Tibial artery (tissue), 4 donors: ENCODE data around the gene UPK2.

Experiments used
- DNase-seq, 2 donors: peaks; one replicate each; pipeline ENCODE4 v3.0.0-alpha.2; 2019
- H3K27ac ChIP-seq, 2 donors: fragments of 200-600 bp; sonication (generic) in 1 of 2; 1 replicate in 1 of 2; 2 replicates in 1 of 2; pipeline ENCODE4 v1.5.1; 2018 to 2019; ENCODE audit warnings: mild to moderate bottlenecking in 1 of 2
- H3K27me3 ChIP-seq, 2 donors: fragments of 200-600 bp; sonication (generic) in 1 of 2; one replicate each; pipeline versions ENCODE4 v1.5.1 to v1.6.0; 2016 to 2019
- H3K36me3 ChIP-seq, 3 donors: fragments of 200-600 bp; sonication (generic) in 2 of 3; one replicate each; pipeline ENCODE4 v1.5.1; 2016 to 2019; ENCODE audit warnings: mild to moderate bottlenecking in 2 of 3
- H3K4me1 ChIP-seq, 4 donors: fragments of 200-600 bp; sonication (generic) in 2 of 4; 1 replicate in 3 of 4; 2 replicates in 1 of 4; pipeline ENCODE4 v1.5.1; 2016 to 2019
- H3K4me3 ChIP-seq, 2 donors: fragments of 200-600 bp; sonication (generic) in 1 of 2; 1 replicate in 1 of 2; 2 replicates in 1 of 2; pipeline ENCODE4 v1.5.1; 2018 to 2019; ENCODE audit warnings: mild to moderate bottlenecking in 2 of 2
- H3K9me3 ChIP-seq, 3 donors: fragments of 200-600 bp; sonication (generic) in 1 of 3; one replicate each; pipeline ENCODE4 v1.5.1; 2016 to 2019
- intact Hi-C: fragments of 100-400 bp; cut with DNase I; formaldehyde crosslinking; loops from one replicate; pipeline ENCODE4 v1.15.0; 2023; ENCODE audit warnings: low total_unique reads
- TF ChIP-seq, protein P1 (sequence below), 2 experiments: fragments of 200-600 bp in 1 of 2; fragments of 450-650 bp in 1 of 2; IDR thresholded peaks; one replicate each; pipeline ENCODE4 v1.5.1; 2017 to 2019; ENCODE audit warnings: antibody characterized with exemption in 2 of 2, mild to moderate bottlenecking in 1 of 2, moderate library complexity in 1 of 2

UPK2 gene

DNA sequence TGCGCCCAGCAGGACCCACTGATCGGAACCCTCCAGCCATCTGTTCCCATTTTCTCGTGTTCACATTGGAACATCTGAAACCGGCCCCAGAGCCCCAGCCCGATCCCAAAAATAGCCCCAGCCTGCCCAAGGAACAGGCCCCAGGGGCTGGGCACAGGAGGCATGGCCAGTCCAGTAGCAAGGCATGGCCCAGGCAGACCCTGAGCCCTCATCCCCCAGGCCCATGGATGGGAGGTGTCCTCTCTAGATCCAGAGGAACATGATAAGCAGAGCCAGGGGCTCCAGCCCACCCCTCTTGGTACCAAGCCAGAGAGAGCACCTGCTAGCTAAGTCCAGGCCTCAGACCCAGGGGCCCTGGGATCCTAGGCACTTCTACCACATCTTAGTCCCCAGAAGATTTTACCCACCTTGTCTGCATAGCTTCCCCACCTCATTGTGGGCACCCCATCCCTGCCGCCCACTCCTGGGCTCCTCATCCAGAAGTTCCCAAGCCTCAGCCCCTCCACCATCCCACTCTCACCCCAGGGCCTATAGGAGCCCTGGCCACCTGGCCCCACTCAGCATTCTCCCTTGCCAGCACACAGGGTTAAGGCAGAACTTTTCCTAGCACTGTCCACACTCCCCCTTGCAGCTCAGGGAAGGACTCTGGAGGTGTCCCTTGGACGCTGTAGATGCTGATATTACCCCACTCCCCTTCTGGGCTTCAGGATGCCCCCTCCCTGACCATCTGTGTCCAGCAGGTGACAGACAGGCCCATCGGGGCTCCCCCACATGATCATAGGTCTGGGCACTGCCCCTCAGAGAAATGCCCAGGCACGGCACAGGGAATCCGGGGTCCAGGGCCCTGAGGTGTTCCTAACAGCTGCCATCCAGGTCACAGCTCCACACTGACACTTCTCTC, 39.9 kb upstream of the UPK2 start:
- peak overlapping the region; percentile 72 to 91 for H3K4me3 ChIP-seq
- peak in 1 of 2 donors; percentile 87 for DNase-seq
- intact Hi-C loops = no loop called here
- no peaks in the 10 kb centered on the region for H3K36me3 ChIP-seq
- no peaks in the 10 kb centered on the region for H3K9me3 ChIP-seq
- peaks cover 37 to 100% (median 97%) of the 10 kb centered on the region in 4 donors for H3K4me1 ChIP-seq
- TF ChIP-seq, protein P1, sequence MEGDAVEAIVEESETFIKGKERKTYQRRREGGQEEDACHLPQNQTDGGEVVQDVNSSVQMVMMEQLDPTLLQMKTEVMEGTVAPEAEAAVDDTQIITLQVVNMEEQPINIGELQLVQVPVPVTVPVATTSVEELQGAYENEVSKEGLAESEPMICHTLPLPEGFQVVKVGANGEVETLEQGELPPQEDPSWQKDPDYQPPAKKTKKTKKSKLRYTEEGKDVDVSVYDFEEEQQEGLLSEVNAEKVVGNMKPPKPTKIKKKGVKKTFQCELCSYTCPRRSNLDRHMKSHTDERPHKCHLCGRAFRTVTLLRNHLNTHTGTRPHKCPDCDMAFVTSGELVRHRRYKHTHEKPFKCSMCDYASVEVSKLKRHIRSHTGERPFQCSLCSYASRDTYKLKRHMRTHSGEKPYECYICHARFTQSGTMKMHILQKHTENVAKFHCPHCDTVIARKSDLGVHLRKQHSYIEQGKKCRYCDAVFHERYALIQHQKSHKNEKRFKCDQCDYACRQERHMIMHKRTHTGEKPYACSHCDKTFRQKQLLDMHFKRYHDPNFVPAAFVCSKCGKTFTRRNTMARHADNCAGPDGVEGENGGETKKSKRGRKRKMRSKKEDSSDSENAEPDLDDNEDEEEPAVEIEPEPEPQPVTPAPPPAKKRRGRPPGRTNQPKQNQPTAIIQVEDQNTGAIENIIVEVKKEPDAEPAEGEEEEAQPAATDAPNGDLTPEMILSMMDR (IDR thresholded peaks at IDR 0.05) = no peak
- H3K27ac ChIP-seq = peak overlapping the region; percentile 85 to 99
- no peaks in the 10 kb centered on the region for H3K27me3 ChIP-seq

- H3K27me3 ChIP-seq = no peaks in the 10 kb centered on the region
- DNase-seq = peak; percentile 84 to 91
- peak overlapping the region; percentile 72 to 91 for H3K4me3 ChIP-seq
- TF ChIP-seq, protein P1 (IDR thresholded peaks at IDR 0.05) = no peak
- peaks cover 39 to 100% (median 95%) of the 10 kb centered on the region in 4 donors for H3K4me1 ChIP-seq
- H3K27ac ChIP-seq = peak overlapping the region; percentile 85 to 99
- H3K36me3 ChIP-seq = no peaks in the 10 kb centered on the region
- H3K9me3 ChIP-seq = no peaks in the 10 kb centered on the region
- intact Hi-C loops = no loop called here
These were observed 39.2 kb upstream of the UPK2 start for GRCh38 chr11:118916842-118917388.

DNA sequence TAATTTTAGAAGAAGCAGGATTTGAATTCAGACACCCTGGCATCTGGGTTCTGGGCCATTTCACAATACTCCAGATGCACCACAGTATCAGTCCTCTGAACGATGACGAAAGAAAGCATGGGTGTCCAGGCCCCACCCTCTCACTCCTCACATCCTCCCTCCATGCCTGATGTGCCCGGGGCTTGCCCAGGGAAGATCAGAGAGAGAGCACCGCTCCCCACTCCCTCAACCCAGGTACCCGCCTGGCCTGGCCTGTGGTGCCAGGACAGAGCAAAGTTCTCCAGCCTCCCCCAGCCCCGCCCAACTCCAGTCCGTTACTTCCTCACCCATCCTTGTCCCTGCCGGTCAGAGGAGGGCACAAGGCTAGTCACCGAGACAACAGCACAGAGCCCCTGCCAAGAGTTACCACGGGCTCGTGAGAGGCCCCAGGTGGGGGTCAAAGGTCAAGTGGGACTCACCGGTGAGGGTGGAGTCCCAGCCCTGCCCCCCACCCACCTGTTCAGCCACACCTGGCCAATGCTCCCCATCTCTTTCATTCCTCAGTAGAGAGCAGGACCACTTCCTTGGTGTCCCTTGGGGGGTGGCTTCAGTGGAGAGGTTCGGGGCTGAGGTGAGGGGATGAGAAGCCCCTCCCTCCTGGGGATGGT, 38.5 kb upstream of the UPK2 start:
- Histone ChIP-seq H3K4me3 (peak overlapping the region; percentile 72 to 91), H3K9me3 (no peaks in the 10 kb centered on the region)

GRCh38 chr11:118918128-118918685, 37.9 kb upstream of the UPK2 start:
- peak; percentile 92 for DNase-seq
- intact Hi-C loops = no loop called here
- H3K36me3 ChIP-seq = no peaks in the 10 kb centered on the region
- H3K27me3 ChIP-seq = no peaks in the 10 kb centered on the region
- H3K4me1 ChIP-seq = peaks cover 37 to 100% (median 87%) of the 10 kb centered on the region in 4 donors
- H3K27ac ChIP-seq = peak overlapping the region; percentile 85 to 99
- TF ChIP-seq, protein P1 (IDR thresholded peaks at IDR 0.05) = no peak
- no peaks in the 10 kb centered on the region for H3K9me3 ChIP-seq
- H3K4me3 ChIP-seq = peak overlapping the region; percentile 72 to 91

More for the DNA sequence above, 38.5 kb upstream of the UPK2 start:
- intact Hi-C loops = no loop called here
- Histone ChIP-seq H3K27me3 (no peaks in the 10 kb centered on the region), H3K27ac (peak overlapping the region; percentile 85 to 99), H3K36me3 (no peaks in the 10 kb centered on the region), H3K4me1 (peaks cover 41 to 100% (median 90%) of the 10 kb centered on the region in 4 donors)
- peak; percentile 92 to 93 for DNase-seq
- TF ChIP-seq, protein P1 (IDR thresholded peaks at IDR 0.05) = no peak

DNA sequence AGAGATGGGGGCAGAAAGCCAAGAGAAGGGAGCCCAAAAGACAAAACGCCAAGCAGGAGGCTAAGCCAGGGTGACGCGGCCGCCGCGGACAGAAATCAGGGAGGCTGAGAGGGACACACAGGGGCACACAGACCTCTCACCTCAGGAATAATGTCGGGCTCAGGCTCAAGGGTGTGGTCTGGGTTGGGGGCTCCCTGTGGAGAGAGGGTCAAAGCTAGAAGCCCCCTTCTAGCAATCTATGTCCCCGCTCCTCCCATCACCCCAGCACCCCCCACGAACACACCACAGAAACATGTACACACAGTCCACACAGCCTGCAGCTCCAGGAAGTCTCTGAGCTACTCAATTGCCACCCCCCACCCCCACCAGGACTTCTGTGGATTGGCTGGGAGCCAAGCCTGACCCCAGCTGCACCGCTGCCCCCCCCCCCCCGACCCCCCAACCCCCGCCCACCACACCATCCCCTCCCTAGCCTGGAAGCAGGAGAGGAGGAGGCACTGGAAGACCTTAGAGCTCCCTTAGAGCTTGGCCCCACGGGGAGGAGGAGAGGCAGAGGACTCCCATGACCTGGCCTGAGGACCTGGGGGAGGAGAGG, 37.3 kb upstream of the UPK2 start:
- intact Hi-C loops = no loop called here
- DNase-seq = no peak
- Histone ChIP-seq H3K27me3 (no peaks in the 10 kb centered on the region), H3K4me3 (peak overlapping the region; percentile 72 to 91), H3K9me3 (no peaks in the 10 kb centered on the region), H3K27ac (peak overlapping the region; percentile 85 to 99), H3K36me3 (no peaks in the 10 kb centered on the region), H3K4me1 (peaks cover 32 to 99% (median 85%) of the 10 kb centered on the region in 4 donors)
- TF ChIP-seq, protein P1 (IDR thresholded peaks at IDR 0.05) = no peak
